AG09309 (cell line): ENCODE results near the gene COX20.

Experiments used
- DNase-seq: peaks from one replicate; pipeline ENCODE4 v3.0.0-alpha.2; 2010; ENCODE audit warnings: low read depth
- H3K4me3 ChIP-seq: 2 replicates; pipeline ENCODE4 v1.5.1; 2011; ENCODE audit warnings: mild to moderate bottlenecking, low read depth, low read length, moderate library complexity; ENCODE audit not compliant: control insufficient read depth
- CTCF ChIP-seq: IDR thresholded peaks from 2 replicates; pipeline ENCODE4 v1.5.1; 2011; ENCODE audit warnings: mild to moderate bottlenecking, low read depth, low read length, inconsistent platforms; ENCODE audit not compliant: insufficient read depth, control insufficient read depth; ENCODE audit errors: missing control alignments

Gene COX20

GRCh38 chr1:244835276-244836134 lies at the start of gene COX20:
Gene COX20 (plus strand): TSS chr1:244835658. CDS start chr1:244835715, 57 bp downstream.
- TF ChIP-seq CTCF = no peak
- DNase-seq = peak; percentile 55
- peak within 1 kb of the TSS; percentile 67 for H3K4me3 ChIP-seq

- no peak overlapping the region for H3K4me3 ChIP-seq
- TF ChIP-seq CTCF = no peak
- no peak for DNase-seq
Measured at GRCh38 chr1:244788493-244789275, 46.8 kb upstream of the COX20 start.

GRCh38 chr1:244789276-244789580 lies 46.2 kb upstream of the COX20 start:
- TF ChIP-seq CTCF = no peak
- no peak for DNase-seq

GRCh38 chr1:244789731-244790130 lies 45.7 kb upstream of the COX20 start:
- no peak overlapping the region for H3K4me3 ChIP-seq
- no peak for TF ChIP-seq CTCF
- DNase-seq = no peak

More at GRCh38 chr1:244789276-244789580, 46.2 kb upstream of the COX20 start:
- H3K4me3 ChIP-seq = no peak overlapping the region

GRCh38 chr1:244791061-244791460 lies 44.4 kb upstream of the COX20 start:
- DNase-seq = no peak
- no peak overlapping the region for H3K4me3 ChIP-seq
- TF ChIP-seq CTCF = no peak

GRCh38 chr1:244792188-244792850 lies 43.1 kb upstream of the COX20 start:
- no peak overlapping the region for H3K4me3 ChIP-seq
- DNase-seq = no peak
- TF ChIP-seq CTCF = no peak
